Activated CD4-positive, alpha-beta T cell treated with anti-CD3 and anti-CD28 coated beads, Interleukin-2, amount 10 ng/mL, durations not matched to agents 7 days and 5 days (primary cell): ENCODE data around the gene RGS6. TPM values are rescaled to one million over a fixed set of nuclear protein-coding genes. Genes with fewer than 3 reads are reported as not detected.
A peak's percentile ranks its signal among the peaks of the same experiment; 100 is the strongest.

Experiments
- CTCF ChIA-PET: fragments of 350-600 bp; sonication (Branson Sonifier 250); formaldehyde crosslinking; loops from one replicate; lab custom pipeline; 2021; ENCODE audit warnings: antibody characterized with exemption; lab: Charles Lee
- POLR2A ChIA-PET: fragments of 350-600 bp; sonication (Branson Sonifier 250); formaldehyde crosslinking; loops from one replicate; lab custom pipeline; 2021; ENCODE audit warnings: antibody characterized with exemption; lab: Charles Lee
- DNase-seq: peaks from one replicate; pipeline ENCODE4 v3.0.0-alpha.2; 2020
- H3K27ac Mint-ChIP-seq: one replicate; pipeline ENCODE4 v1.8.0; 2021; ENCODE audit warnings: mild to moderate bottlenecking, moderate library complexity, mixed read lengths
- H3K27me3 Mint-ChIP-seq: one replicate; pipeline ENCODE4 v1.8.0; 2021; ENCODE audit warnings: mixed read lengths
- H3K36me3 Mint-ChIP-seq: one replicate; pipeline ENCODE4 v1.8.0; 2021; ENCODE audit warnings: low read depth, mixed read lengths
- H3K4me1 Mint-ChIP-seq: one replicate; pipeline ENCODE4 v1.8.0; 2021; ENCODE audit warnings: mixed read lengths
- H3K4me3 Mint-ChIP-seq: one replicate; pipeline ENCODE4 v1.8.0; 2021; ENCODE audit warnings: mild to moderate bottlenecking, moderate library complexity, mixed read lengths
- H3K9me3 Mint-ChIP-seq: one replicate; pipeline ENCODE4 v1.8.0; 2021; ENCODE audit warnings: mixed read lengths
- total RNA-seq, 2 experiments: library from RNA; stranded (reverse); gene quantifications; one replicate each; pipeline ENCODE4 v1.2.3, GENCODE V29; 2021

The RGS6 gene
- total RNA-seq, 2 experiments from 2014 or later = 1.4 TPM

GRCh38 chr14:72541546-72541945, 609.3 kb downstream of the RGS6 start:
- H3K4me1 Mint-ChIP-seq = peaks cover 49% of the 10 kb centered on the region
- CTCF ChIA-PET = interaction anchor here (0.9 to 1.5 kb wide), 3 partner anchors 9 to 18 kb away, joined by 3 to 5 read pairs (median 3); no protein-coding TSS in a partner anchor

GRCh38 chr14:72543341-72543740, 611.1 kb downstream of the RGS6 start:
- H3K4me3 Mint-ChIP-seq = no peak overlapping the region
- peaks cover 41% of the 10 kb centered on the region for H3K4me1 Mint-ChIP-seq
- no peak overlapping the region for H3K27ac Mint-ChIP-seq
- ChIA-PET POLR2A (no interaction called here), CTCF (interaction anchor here (1.5 to 2.1 kb wide), 3 partner anchors 16 to 24 kb away, joined by 3 to 9 read pairs (median 4); no protein-coding TSS in a partner anchor)
- H3K27me3 Mint-ChIP-seq = peaks cover 8% of the 10 kb centered on the region
- no peaks in the 10 kb centered on the region for H3K9me3 Mint-ChIP-seq
- no peak for DNase-seq
- no peaks in the 10 kb centered on the region for H3K36me3 Mint-ChIP-seq

More at GRCh38 chr14:72541546-72541945, 609.3 kb downstream of the RGS6 start:
- Mint-ChIP-seq H3K27ac (no peak overlapping the region), H3K9me3 (no peaks in the 10 kb centered on the region), H3K4me3 (no peak overlapping the region), H3K36me3 (peaks cover 7% of the 10 kb centered on the region), H3K27me3 (no peaks in the 10 kb centered on the region)
- no peak for DNase-seq
- POLR2A ChIA-PET = no interaction called here

DNA sequence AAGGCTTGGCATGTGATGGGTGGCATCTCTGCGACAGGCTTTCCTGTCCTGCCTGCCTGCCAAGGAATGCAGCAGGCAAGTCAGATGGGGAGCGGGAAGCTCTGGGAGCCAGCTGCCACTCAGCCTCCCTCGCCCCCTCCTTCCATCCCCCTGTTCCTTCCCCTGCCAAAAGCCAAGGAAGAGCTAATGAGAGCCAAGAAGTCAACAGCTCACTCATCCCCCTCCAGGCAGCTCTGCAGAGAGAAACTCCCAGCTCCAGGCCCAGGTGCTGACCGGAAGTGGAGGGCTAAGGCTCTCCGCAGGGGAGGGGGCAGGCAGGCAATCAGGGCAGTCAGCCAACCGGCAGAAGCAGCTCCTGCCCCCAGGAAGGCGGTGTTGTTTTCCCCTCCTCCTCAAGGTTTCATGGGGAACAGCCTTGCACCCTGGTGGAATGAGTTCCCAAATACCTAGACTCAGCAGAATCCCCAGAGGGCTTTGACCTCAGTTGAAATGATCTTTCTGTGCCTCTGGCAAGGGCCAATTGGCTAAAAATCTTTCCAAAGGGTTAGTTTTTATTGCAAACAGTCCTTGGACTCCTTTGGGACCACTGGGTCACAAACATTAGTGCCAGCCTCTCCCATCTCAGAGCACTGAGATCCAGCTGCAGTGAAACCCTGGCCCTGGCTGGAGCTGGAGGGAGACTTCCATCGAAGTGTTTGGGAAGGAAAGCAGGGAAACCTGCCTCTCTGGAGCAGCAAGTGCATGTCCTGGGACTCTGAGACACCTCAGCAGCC, 612.6 kb downstream of the RGS6 start:
- Mint-ChIP-seq H3K4me3 (no peak overlapping the region), H3K36me3 (no peaks in the 10 kb centered on the region), H3K4me1 (peaks cover 36% of the 10 kb centered on the region), H3K27me3 (peaks cover 16% of the 10 kb centered on the region), H3K27ac (no peak overlapping the region), H3K9me3 (no peaks in the 10 kb centered on the region)
- CTCF ChIA-PET = interaction anchor here (1.1 to 2.1 kb wide), 7 partner anchors 10 to 23 kb away, joined by 3 to 9 read pairs (median 4); no protein-coding TSS in a partner anchor
- POLR2A ChIA-PET = interaction anchor here (0.6 kb wide), 1 partner anchor 229 kb away, joined by 3 read pairs; no protein-coding TSS in a partner anchor
- DNase-seq = no peak

- ChIA-PET CTCF (interaction anchor here (1.1 to 2.1 kb wide), 4 partner anchors 9 to 20 kb away, joined by 3 to 9 read pairs (median 4); no protein-coding TSS in a partner anchor), POLR2A (no interaction called here)
- Mint-ChIP-seq H3K4me1 (peaks cover 31% of the 10 kb centered on the region), H3K27ac (no peak overlapping the region), H3K9me3 (no peaks in the 10 kb centered on the region), H3K36me3 (no peaks in the 10 kb centered on the region), H3K4me3 (no peak overlapping the region), H3K27me3 (peaks cover 16% of the 10 kb centered on the region)
- no peak for DNase-seq
Observed at GRCh38 chr14:72545411-72546311, 613.4 kb downstream of the RGS6 start.

- POLR2A ChIA-PET = no interaction called here
- H3K36me3 Mint-ChIP-seq = no peaks in the 10 kb centered on the region
- H3K9me3 Mint-ChIP-seq = no peaks in the 10 kb centered on the region
- DNase-seq = no peak
- peaks cover 32% of the 10 kb centered on the region for H3K4me1 Mint-ChIP-seq
- H3K27ac Mint-ChIP-seq = no peak overlapping the region
- peaks cover 17% of the 10 kb centered on the region for H3K27me3 Mint-ChIP-seq
- H3K4me3 Mint-ChIP-seq = no peak overlapping the region
- CTCF ChIA-PET = interaction anchor here (1.1 to 1.5 kb wide), 2 partner anchors 17 to 19 kb away, joined by 3 to 5 read pairs; no protein-coding TSS in a partner anchor
Observed at GRCh38 chr14:72546344-72547016, 614.3 kb downstream of the RGS6 start.

DNA sequence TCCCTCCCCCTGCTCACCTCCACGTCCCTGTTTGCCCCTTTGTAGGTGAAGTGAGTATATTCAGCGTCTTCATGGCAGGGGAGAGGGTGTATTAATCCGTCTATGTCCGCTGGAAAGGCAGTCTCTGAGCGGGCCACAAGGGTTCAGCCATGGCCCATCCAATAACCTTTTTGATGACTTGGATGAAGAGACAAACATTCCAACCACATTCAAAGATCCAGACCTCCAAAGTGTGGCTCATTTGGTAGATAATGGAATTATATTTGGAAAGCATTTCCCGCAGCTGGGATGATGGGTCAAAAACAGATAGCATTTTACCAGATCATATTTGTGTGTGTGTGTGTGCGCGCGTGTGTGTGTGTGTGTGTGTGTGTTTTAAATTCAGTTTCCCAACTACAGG, 615.8 kb downstream of the RGS6 start:
- H3K27ac Mint-ChIP-seq = no peak overlapping the region
- H3K4me3 Mint-ChIP-seq = no peak overlapping the region
- H3K4me1 Mint-ChIP-seq = peaks cover 38% of the 10 kb centered on the region
- CTCF ChIA-PET = interaction anchor here (0.7 to 1.7 kb wide), 3 partner anchors 10 to 58 kb away, joined by 3 to 7 read pairs (median 3); no protein-coding TSS in a partner anchor
- POLR2A ChIA-PET = no interaction called here
- DNase-seq = no peak
- H3K36me3 Mint-ChIP-seq = no peaks in the 10 kb centered on the region
- H3K9me3 Mint-ChIP-seq = no peaks in the 10 kb centered on the region
- H3K27me3 Mint-ChIP-seq = peaks cover 27% of the 10 kb centered on the region

DNA sequence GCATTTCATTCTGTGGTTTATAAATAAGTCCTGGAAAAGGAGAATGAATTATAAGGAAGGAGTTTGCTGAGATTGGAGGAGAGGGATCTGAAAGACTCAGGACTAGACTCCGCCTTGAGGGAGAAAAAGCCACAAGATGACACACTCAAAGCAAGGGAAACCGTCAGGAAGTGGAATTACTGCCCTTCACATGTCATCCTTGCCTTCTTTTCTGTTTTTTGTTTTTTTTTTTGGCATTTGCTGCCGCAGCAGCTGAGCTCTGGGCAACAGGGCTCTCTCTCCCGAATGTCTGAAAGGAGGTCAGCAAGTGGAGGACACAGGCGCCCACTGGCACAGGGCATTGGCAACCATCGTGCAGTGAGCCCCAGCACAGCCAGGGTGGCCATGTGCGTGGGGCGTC, 616.8 kb downstream of the RGS6 start:
- POLR2A ChIA-PET = no interaction called here
- H3K27me3 Mint-ChIP-seq = peaks cover 34% of the 10 kb centered on the region
- no peak overlapping the region for H3K4me3 Mint-ChIP-seq
- no peaks in the 10 kb centered on the region for H3K9me3 Mint-ChIP-seq
- H3K36me3 Mint-ChIP-seq = no peaks in the 10 kb centered on the region
- no peak for DNase-seq
- CTCF ChIA-PET = interaction anchor here (0.8 to 1.7 kb wide), 4 partner anchors 10 to 30 kb away, joined by 3 to 7 read pairs (median 3); no protein-coding TSS in a partner anchor
- H3K4me1 Mint-ChIP-seq = peaks cover 27% of the 10 kb centered on the region
- no peak overlapping the region for H3K27ac Mint-ChIP-seq

DNA sequence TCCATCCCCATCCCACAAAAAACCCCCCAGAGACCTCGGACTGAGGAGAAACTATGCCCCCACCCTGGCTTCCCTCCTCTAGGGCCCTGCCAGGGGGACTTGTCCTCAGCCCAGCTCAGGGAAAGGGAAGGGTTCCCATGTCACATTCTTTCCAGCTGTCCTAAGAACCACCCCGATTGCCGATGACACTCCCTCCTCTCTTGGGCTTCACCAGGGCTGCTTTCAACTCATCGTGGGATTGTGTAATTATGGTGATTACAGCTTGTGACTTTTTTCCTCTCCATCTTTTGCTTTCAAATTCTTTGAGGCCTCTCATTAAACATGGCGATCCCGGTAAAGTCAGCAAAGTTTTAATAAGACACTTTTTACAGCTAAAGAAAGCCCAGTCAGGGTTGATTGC, 617.6 kb downstream of the RGS6 start:
- ChIA-PET CTCF (interaction anchor here (0.5 to 1.7 kb wide), 3 partner anchors 9 to 452 kb away, joined by 3 to 7 read pairs (median 3); no protein-coding TSS in a partner anchor), POLR2A (no interaction called here)
- DNase-seq = no peak
- Mint-ChIP-seq H3K4me3 (no peak overlapping the region), H3K27me3 (peaks cover 39% of the 10 kb centered on the region), H3K4me1 (peaks cover 25% of the 10 kb centered on the region), H3K9me3 (no peaks in the 10 kb centered on the region), H3K36me3 (no peaks in the 10 kb centered on the region), H3K27ac (peak overlapping the region; percentile 19)

DNA sequence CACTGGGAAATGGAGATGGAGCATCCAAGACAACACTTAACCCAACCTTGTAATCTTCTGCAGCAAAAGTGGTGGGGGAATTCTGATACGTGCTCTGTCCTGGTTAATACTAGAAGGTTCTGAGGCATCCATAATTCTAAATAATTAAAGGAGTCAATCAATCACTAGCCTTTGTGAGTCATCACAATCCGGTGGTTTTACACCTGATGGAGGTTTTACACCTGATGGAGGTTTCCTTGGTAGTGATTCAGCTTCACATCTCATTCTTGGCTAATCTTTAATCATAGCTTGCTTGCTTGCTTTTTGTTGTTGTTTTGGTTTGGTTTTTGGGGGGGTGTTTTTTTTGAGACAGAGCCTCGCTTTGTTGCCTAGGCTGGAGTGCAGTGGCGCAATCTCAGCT, 618.3 kb downstream of the RGS6 start:
- no peaks in the 10 kb centered on the region for H3K36me3 Mint-ChIP-seq
- H3K9me3 Mint-ChIP-seq = no peaks in the 10 kb centered on the region
- peak overlapping the region; percentile 10 for H3K27ac Mint-ChIP-seq
- ChIA-PET CTCF (no interaction called here), POLR2A (no interaction called here)
- H3K4me3 Mint-ChIP-seq = no peak overlapping the region
- H3K4me1 Mint-ChIP-seq = peaks cover 23% of the 10 kb centered on the region
- H3K27me3 Mint-ChIP-seq = peaks cover 40% of the 10 kb centered on the region
- no peak for DNase-seq

- POLR2A ChIA-PET = no interaction called here
Observed at GRCh38 chr14:72552236-72552635, 620.0 kb downstream of the RGS6 start.

GRCh38 chr14:72553161-72553560, 620.9 kb downstream of the RGS6 start:
- no peak overlapping the region for H3K27ac Mint-ChIP-seq
- DNase-seq = no peak
- no peaks in the 10 kb centered on the region for H3K36me3 Mint-ChIP-seq
- H3K4me1 Mint-ChIP-seq = peaks cover 14% of the 10 kb centered on the region
- no peaks in the 10 kb centered on the region for H3K9me3 Mint-ChIP-seq
- ChIA-PET POLR2A (no interaction called here), CTCF (interaction anchor here (1.0 kb wide), 1 partner anchor 12 kb away, joined by 3 read pairs; no protein-coding TSS in a partner anchor)
- H3K4me3 Mint-ChIP-seq = no peak overlapping the region
- peaks cover 37% of the 10 kb centered on the region for H3K27me3 Mint-ChIP-seq

More at GRCh38 chr14:72552236-72552635, 620.0 kb downstream of the RGS6 start:
- no peak overlapping the region for H3K4me3 Mint-ChIP-seq
- H3K9me3 Mint-ChIP-seq = no peaks in the 10 kb centered on the region
- H3K4me1 Mint-ChIP-seq = peaks cover 14% of the 10 kb centered on the region
- H3K27ac Mint-ChIP-seq = no peak overlapping the region
- no peaks in the 10 kb centered on the region for H3K36me3 Mint-ChIP-seq
- DNase-seq = no peak
- CTCF ChIA-PET = interaction anchor here (1.6 kb wide), 1 partner anchor 8 kb away, joined by 4 read pairs; no protein-coding TSS in a partner anchor
- peaks cover 42% of the 10 kb centered on the region for H3K27me3 Mint-ChIP-seq

DNA sequence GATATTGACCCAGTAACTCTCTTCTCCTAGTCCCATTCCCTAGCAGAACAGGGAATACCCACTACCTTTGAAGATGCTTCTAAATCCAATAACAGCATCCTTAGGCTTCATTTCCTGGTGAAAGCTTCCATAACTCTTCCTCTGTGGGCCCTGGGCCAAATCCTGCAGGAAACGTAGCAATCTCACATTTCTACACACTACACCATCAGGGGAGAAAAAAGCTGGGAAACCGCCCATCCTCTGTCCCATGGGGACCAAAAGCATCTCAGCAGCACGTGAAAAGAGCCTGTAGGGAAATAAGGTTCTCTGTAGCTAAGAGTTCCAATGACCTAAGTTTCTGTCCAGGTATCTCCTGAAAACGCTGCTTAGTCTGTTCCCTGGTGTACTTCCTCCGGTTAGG, 621.4 kb downstream of the RGS6 start:
- ChIA-PET CTCF (interaction anchor here (1.3 kb wide), 1 partner anchor 9 kb away, joined by 4 read pairs; no protein-coding TSS in a partner anchor), POLR2A (no interaction called here)
- H3K27me3 Mint-ChIP-seq = peaks cover 34% of the 10 kb centered on the region
- no peak overlapping the region for H3K4me3 Mint-ChIP-seq
- peaks cover 14% of the 10 kb centered on the region for H3K4me1 Mint-ChIP-seq
- no peaks in the 10 kb centered on the region for H3K9me3 Mint-ChIP-seq
- no peak overlapping the region for H3K27ac Mint-ChIP-seq
- no peaks in the 10 kb centered on the region for H3K36me3 Mint-ChIP-seq
- DNase-seq = no peak
